Cerebellar nuclear complex (tissue), 1 donor: ENCODE data around the gene FYB1.
"Not testable (repeated sequence)": the region's sequence is repeated elsewhere in the genome, so short reads cannot be mapped to it uniquely, and the experiment has no call there.

Source experiments
- DNase-seq, 2 experiments: peaks; one replicate each; lab custom pipeline; 2025; lab: John Stamatoyannopoulos, UW

Gene FYB1

GRCh38 chr5:39226100-39226451, 6.7 kb upstream of the FYB1 start:
- DNase-seq = no peak

- DNase-seq = no peak
Measured at GRCh38 chr5:39225405-39226099, 6.2 kb upstream of the FYB1 start.

GRCh38 chr5:39224196-39224761, 4.9 kb upstream of the FYB1 start:
- no peak for DNase-seq

GRCh38 chr5:39223565-39224156, 4.3 kb upstream of the FYB1 start:
- DNase-seq = no peak

GRCh38 chr5:39221671-39222070, 2.3 kb upstream of the FYB1 start:
- not testable (repeated sequence) for DNase-seq

- no peak for DNase-seq
Measured at GRCh38 chr5:39220280-39221030, 1.1 kb upstream of the FYB1 start.

- DNase-seq = no peak
Measured at GRCh38 chr5:39218482-39219402, 621 bp downstream of the FYB1 start.

- DNase-seq = no peak
Measured at GRCh38 chr5:39217365-39218281, 1.7 kb downstream of the FYB1 start.

GRCh38 chr5:39216631-39217030, 2.7 kb downstream of the FYB1 start:
- DNase-seq = no peak

- no peak for DNase-seq
Measured at GRCh38 chr5:39215857-39216256, 3.5 kb downstream of the FYB1 start.

- no peak for DNase-seq
Measured at GRCh38 chr5:39214912-39215709, 4.3 kb downstream of the FYB1 start.

- no peak for DNase-seq
Measured at GRCh38 chr5:39213447-39214207, 5.7 kb downstream of the FYB1 start.

- no peak for DNase-seq
Measured at GRCh38 chr5:39211773-39212172, 7.6 kb downstream of the FYB1 start.

GRCh38 chr5:39209924-39210323, 9.4 kb downstream of the FYB1 start:
- DNase-seq = no peak

- DNase-seq = no peak
Measured at GRCh38 chr5:39208471-39208870, 10.9 kb downstream of the FYB1 start.

- no peak for DNase-seq
Measured at GRCh38 chr5:39207345-39208045, 11.9 kb downstream of the FYB1 start.

GRCh38 chr5:39206630-39207321, 12.6 kb downstream of the FYB1 start:
- no peak for DNase-seq

GRCh38 chr5:39205550-39205949, 13.8 kb downstream of the FYB1 start:
- DNase-seq = no peak
